Ishikawa (cell line): Measurements from ENCODE around the gene ALKBH3.

Experiments
- NFIC ChIP-seq: IDR thresholded peaks from 2 replicates; pipeline ENCODE4 v1.6.1; 2012
- RAD21 ChIP-seq: IDR thresholded peaks from 2 replicates; pipeline ENCODE4 v1.6.1; 2012; ENCODE audit warnings: low read depth
- TAF1 ChIP-seq: IDR thresholded peaks from 2 replicates; pipeline ENCODE4 v1.6.1; 2012; ENCODE audit warnings: low read depth, mild to moderate bottlenecking
- YY1 ChIP-seq: IDR thresholded peaks from 2 replicates; pipeline ENCODE4 v1.6.1; 2012; ENCODE audit warnings: low read depth
- TF ChIP-seq, protein P1 (sequence below): IDR thresholded peaks from 2 replicates; pipeline ENCODE4 v1.6.1; 2012; ENCODE audit warnings: low read depth, mild to moderate bottlenecking

DNA sequence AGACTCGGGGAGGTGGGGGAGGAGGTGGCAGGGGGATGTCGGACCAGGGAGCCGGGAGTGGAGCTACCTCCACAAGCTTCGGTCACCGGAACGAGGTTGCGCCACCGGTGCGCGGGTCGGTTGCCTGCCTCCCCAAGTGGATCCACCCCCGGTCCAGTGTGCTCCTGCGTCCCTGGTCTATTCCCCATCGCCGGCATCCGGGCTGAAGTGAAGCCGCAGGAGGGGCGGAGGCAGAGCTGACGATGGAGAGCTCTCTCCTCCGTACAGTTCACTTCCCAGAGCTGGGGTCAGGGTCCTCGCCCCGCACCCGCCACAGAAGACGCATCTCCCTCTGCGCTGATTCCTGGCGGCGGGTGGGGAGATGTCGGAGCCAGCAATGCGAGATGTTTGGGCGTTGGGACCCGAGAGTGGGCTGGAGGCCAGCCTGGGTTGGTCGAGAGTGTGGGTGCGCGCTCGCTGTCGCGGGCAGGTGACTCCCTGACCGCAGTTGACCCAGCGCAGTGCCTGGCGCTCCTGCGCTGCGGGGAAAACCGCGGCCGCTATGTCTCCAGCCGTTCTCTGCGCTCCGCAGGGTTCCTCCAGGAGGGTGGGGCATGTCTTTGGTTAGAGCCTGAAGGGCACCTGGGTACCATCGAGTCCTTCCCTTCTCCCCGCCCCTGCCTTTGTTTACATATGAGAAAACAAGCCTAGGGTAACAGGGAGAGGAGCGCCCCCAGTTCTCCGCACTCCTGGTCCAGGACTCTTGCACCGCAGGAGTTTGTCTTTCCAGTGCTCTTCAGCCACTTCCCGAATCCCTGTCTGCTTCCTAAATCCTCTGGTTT lies 63.5 kb downstream of the ALKBH3 start:
- TF ChIP-seq NFIC (no peak), RAD21 (no peak), TAF1 (no peak), YY1 (no peak)
- TF ChIP-seq, protein P1, sequence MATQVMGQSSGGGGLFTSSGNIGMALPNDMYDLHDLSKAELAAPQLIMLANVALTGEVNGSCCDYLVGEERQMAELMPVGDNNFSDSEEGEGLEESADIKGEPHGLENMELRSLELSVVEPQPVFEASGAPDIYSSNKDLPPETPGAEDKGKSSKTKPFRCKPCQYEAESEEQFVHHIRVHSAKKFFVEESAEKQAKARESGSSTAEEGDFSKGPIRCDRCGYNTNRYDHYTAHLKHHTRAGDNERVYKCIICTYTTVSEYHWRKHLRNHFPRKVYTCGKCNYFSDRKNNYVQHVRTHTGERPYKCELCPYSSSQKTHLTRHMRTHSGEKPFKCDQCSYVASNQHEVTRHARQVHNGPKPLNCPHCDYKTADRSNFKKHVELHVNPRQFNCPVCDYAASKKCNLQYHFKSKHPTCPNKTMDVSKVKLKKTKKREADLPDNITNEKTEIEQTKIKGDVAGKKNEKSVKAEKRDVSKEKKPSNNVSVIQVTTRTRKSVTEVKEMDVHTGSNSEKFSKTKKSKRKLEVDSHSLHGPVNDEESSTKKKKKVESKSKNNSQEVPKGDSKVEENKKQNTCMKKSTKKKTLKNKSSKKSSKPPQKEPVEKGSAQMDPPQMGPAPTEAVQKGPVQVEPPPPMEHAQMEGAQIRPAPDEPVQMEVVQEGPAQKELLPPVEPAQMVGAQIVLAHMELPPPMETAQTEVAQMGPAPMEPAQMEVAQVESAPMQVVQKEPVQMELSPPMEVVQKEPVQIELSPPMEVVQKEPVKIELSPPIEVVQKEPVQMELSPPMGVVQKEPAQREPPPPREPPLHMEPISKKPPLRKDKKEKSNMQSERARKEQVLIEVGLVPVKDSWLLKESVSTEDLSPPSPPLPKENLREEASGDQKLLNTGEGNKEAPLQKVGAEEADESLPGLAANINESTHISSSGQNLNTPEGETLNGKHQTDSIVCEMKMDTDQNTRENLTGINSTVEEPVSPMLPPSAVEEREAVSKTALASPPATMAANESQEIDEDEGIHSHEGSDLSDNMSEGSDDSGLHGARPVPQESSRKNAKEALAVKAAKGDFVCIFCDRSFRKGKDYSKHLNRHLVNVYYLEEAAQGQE, result no peak
